Measurements from ENCODE around the gene SLC16A11. TPM values are rescaled to one million over a fixed set of nuclear protein-coding genes. Genes with fewer than 3 reads are reported as not detected.
"Not testable (repeated sequence)": the region's sequence is repeated elsewhere in the genome, so short reads cannot be mapped to it uniquely, and the experiment has no call there.

SLC16A11 gene
- total and polyA plus RNA-seq, 2 of the 4 experiments (the other 2 are of a cell fraction), result not detected

DNA sequence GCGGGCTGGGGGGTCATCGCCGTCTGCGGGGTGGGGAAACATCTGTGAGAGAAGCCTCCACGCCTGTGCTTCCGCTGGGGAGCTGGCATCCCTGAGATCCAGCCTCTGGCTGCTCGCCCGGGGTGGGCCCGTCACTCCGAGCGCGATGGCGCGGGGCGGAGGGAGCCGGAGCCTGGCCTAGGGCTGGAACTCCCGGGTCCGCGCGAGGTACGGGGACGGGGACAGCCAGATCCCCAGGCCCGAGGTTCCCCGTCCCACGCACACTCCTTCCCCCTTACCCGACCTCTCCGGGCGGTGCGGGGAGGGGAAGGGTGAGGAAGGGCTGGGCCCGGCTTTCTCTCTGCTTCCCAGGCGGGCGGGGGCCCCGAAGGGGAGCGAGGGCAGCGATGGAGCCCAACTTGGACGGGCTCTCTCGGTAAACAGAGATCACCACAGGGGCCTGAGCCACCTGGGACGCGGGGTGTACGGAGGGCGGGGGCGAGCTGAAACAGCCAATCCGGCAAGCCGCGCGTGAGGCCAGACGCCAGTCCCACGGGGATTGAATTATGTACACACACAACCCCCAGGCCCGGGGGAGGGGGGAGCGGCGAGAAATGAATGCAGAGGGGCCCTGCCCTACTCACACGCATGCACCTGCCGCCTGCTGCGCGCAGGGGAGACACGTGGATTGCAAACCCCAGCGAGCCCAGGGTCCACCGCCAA is at the start of gene SLC16A11 (continued):
- TF ChIP-seq RAD21 (IDR thresholded peaks at IDR 0.05; ENCODE audit: low read length) (no peak), MAZ (IDR thresholded peaks at IDR 0.05; ENCODE audit: borderline replicate concordance, low read depth, low read length) (no peak; the same call in 1 of the 2 replicates)

DNA sequence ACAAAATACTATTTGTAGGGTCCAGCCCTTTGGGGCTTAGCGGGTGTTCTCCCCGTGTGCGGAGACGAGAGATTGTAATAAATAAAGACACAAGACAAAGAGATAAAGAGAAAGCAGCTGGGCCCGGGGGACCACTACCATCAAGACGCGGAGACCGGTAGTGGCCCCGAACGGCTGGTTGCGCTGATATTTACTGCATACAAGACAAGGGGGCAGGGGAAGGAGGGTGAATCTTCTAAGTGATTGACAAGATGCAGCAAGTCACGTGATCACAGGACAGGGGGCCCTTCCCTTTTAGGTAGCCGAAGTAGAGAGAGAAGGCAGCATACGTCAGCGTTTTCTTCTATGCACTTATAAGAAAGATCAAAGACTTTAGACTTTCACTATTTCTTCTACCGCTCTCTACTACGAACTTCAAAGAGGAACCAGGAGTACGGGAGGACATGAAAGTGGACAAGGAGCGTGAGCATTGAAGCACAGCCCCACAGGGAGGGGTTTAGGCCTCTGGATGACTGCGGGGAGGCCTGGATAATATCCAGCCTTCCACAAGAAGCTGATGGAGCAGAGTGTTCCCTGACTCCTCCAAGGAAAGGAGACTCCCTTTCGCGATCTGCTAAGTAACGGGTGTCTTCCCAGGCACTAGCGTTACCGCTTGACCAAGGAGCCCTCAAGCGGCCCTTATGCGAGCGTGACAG is 47.6 kb upstream of the SLC16A11 start:
- ATAC-seq (ENCODE audit: low read depth); H3K79me1 ChIP-seq (ENCODE audit: low read depth in 1 of 2, low read length in 2 of 2); H3K4ac ChIP-seq (ENCODE audit: low read depth, low read length); H3K9ac ChIP-seq (ENCODE audit: low read depth, low read length); H4K5ac ChIP-seq (ENCODE audit: low read depth, low read length); H2BK5ac ChIP-seq (ENCODE audit: low read depth, low read length, poor library complexity, severe bottlenecking); H2AK5ac ChIP-seq (ENCODE audit: low read depth, low read length); H4K20me1 ChIP-seq (ENCODE audit: insufficient read depth, low read length); H3K36me3 ChIP-seq (ENCODE audit: control insufficient read depth, insufficient read depth, low read length); H3K4me1 ChIP-seq (ENCODE audit: control insufficient read depth, insufficient read depth, low read length); H3K18ac ChIP-seq (ENCODE audit: low read depth, low read length); H2BK120ac ChIP-seq (ENCODE audit: low read depth, low read length); H3K14ac ChIP-seq (replicated peaks; ENCODE audit: low read depth, low read length); in situ Hi-C loops (cut with MboI; ENCODE audit: low sequenced_read_pairs); H4K91ac ChIP-seq (ENCODE audit: insufficient read depth, low read depth, low read length); H2AK9ac ChIP-seq (replicated peaks; ENCODE audit: low read depth, low read length, poor library complexity); H2BK20ac ChIP-seq (ENCODE audit: low read depth, low read length); H2AFZ ChIP-seq (replicated peaks; ENCODE audit: low read length, poor library complexity); intact Hi-C loops (cut with micrococcal nuclease); H3K27me3 ChIP-seq (ENCODE audit: control insufficient read depth, insufficient read depth, low read length); BruUV-seq (replicated peaks); H3K4me3 ChIP-seq (ENCODE audit: insufficient read depth, low read depth, low read length); H3K9me1 ChIP-seq (ENCODE audit: insufficient read depth, low read length); POLR2A ChIA-PET (ENCODE audit: unreplicated experiment); H2BK15ac ChIP-seq (ENCODE audit: low read depth, low read length); H4K8ac ChIP-seq (ENCODE audit: low read depth in 2 of 2, low read length in 2 of 2); H3K4me2 ChIP-seq (ENCODE audit: low read depth, low read length); H3K56ac ChIP-seq (ENCODE audit: extremely low read depth, insufficient read depth, low read length); H3K27ac ChIP-seq (ENCODE audit: insufficient read depth, low read length); H3K23ac ChIP-seq (ENCODE audit: low read depth, low read length); H3K9me3 ChIP-seq (ENCODE audit: control insufficient read depth, insufficient read depth, low read length); DNase-seq; dilution Hi-C loops (cut with HindIII; ENCODE audit: low sequenced_read_pairs, unreplicated experiment): not testable (repeated sequence)
- CTCF ChIA-PET, result interaction anchor here (0.6 to 0.7 kb wide), 2 partner anchors 38 to 792 kb away, joined by 3 read pairs; no protein-coding TSS in a partner anchor
- no CpG with 5 or more reads among the region's 28 CpGs for WGBS, 2 experiments (ENCODE audit: extremely low coverage in 2 of 2, insufficient read length in 1 of 2)

DNA sequence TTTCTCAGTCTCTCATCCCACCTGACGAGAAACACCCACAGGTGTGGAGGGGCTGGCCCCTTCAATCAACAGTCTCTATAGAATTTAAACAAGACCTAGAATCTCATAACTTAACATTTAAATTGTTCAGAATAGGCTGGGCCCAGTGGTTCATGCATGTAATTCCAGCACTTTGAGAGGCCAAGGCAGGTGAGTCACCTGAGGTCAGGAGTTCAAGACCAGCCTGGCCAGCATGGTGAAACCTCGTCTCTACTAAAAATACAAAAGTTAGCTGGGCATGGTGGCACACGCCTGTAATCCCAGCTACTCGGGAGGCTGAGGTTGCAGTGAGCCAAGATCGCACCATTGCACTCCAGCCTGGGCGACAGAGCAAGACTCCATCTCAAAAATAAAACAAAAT is 45.7 kb upstream of the SLC16A11 start:
- H3K4me1 ChIP-seq (ENCODE audit: control insufficient read depth, insufficient read depth, low read length); H2BK120ac ChIP-seq (ENCODE audit: low read depth, low read length); H3K4me3 ChIP-seq (ENCODE audit: insufficient read depth, low read depth, low read length); H3K36me3 ChIP-seq (ENCODE audit: control insufficient read depth, insufficient read depth, low read length); in situ Hi-C loops (cut with MboI; ENCODE audit: low sequenced_read_pairs); H3K27me3 ChIP-seq (ENCODE audit: control insufficient read depth, insufficient read depth, low read length); DNase-seq; H4K5ac ChIP-seq (ENCODE audit: low read depth, low read length); H2BK5ac ChIP-seq (ENCODE audit: low read depth, low read length, poor library complexity, severe bottlenecking); H4K91ac ChIP-seq (ENCODE audit: insufficient read depth, low read depth, low read length); H2BK15ac ChIP-seq (ENCODE audit: low read depth, low read length); H3K23ac ChIP-seq (ENCODE audit: low read depth, low read length); H3K27ac ChIP-seq (ENCODE audit: insufficient read depth, low read length); H3K4me2 ChIP-seq (ENCODE audit: low read depth, low read length); H2AFZ ChIP-seq (replicated peaks; ENCODE audit: low read length, poor library complexity); intact Hi-C loops (cut with micrococcal nuclease); H4K8ac ChIP-seq (ENCODE audit: low read depth in 2 of 2, low read length in 2 of 2); ATAC-seq (ENCODE audit: low read depth); H3K9ac ChIP-seq (ENCODE audit: low read depth, low read length); H3K9me3 ChIP-seq (ENCODE audit: control insufficient read depth, insufficient read depth, low read length); H3K79me1 ChIP-seq (ENCODE audit: low read depth in 1 of 2, low read length in 2 of 2); H3K4ac ChIP-seq (ENCODE audit: low read depth, low read length); POLR2A ChIA-PET (ENCODE audit: unreplicated experiment); dilution Hi-C loops (cut with HindIII; ENCODE audit: low sequenced_read_pairs, unreplicated experiment); H2AK5ac ChIP-seq (ENCODE audit: low read depth, low read length); CTCF ChIA-PET; H2BK20ac ChIP-seq (ENCODE audit: low read depth, low read length); H3K56ac ChIP-seq (ENCODE audit: extremely low read depth, insufficient read depth, low read length); H3K18ac ChIP-seq (ENCODE audit: low read depth, low read length); H3K9me1 ChIP-seq (ENCODE audit: insufficient read depth, low read length); H3K14ac ChIP-seq (replicated peaks; ENCODE audit: low read depth, low read length); H4K20me1 ChIP-seq (ENCODE audit: insufficient read depth, low read length); BruUV-seq (replicated peaks); H2AK9ac ChIP-seq (replicated peaks; ENCODE audit: low read depth, low read length, poor library complexity): not testable (repeated sequence)
- 77% methylated on average over 4 of the region's 6 CpGs; no CpG with 5 or more reads in 1 of the 2 experiments for WGBS, 2 experiments (ENCODE audit: extremely low coverage in 2 of 2, insufficient read length in 1 of 2)

Measured in IMR-90 (cell line).